Amniotic epithelial cell (primary cell): Measurements from ENCODE around the gene SLC17A7.
A peak's percentile ranks its signal among the peaks of the same experiment; 100 is the strongest.
"Not testable (repeated sequence)": the region's sequence is repeated elsewhere in the genome, so short reads cannot be mapped to it uniquely, and the experiment has no call there.

ENCODE experiments used
- DNase-seq: peaks from one replicate; pipeline ENCODE4 v3.0.0-alpha.2; 2010; ENCODE audit warnings: low read depth

The SLC17A7 gene

GRCh38 chr19:49441210-49441959 is at the start of gene SLC17A7:
Gene SLC17A7 (minus strand): TSS chr19:49441527. CDS start chr19:49441379, 148 bp downstream.
- no peak for DNase-seq

- no peak for DNase-seq
These were observed 49.1 kb upstream of the SLC17A7 start for GRCh38 chr19:49490287-49491029.

GRCh38 chr19:49489601-49490167 is 48.4 kb upstream of the SLC17A7 start:
- no peak for DNase-seq

- no peak for DNase-seq
These were observed 47.7 kb upstream of the SLC17A7 start for GRCh38 chr19:49488863-49489537.

GRCh38 chr19:49488046-49488862 is 46.9 kb upstream of the SLC17A7 start:
- DNase-seq: no peak

- DNase-seq: peak; percentile 97
These were observed 46.1 kb upstream of the SLC17A7 start, which contains the start of gene RPL13A for GRCh38 chr19:49487277-49488045. Gene RPL13A (plus strand): TSS chr19:49487608. CDS start chr19:49487630, 22 bp downstream.

GRCh38 chr19:49486710-49487276 is 45.5 kb upstream of the SLC17A7 start:
- no peak for DNase-seq

GRCh38 chr19:49486232-49486631 is 44.9 kb upstream of the SLC17A7 start:
- DNase-seq: no peak

GRCh38 chr19:49481020-49481683 is 39.8 kb upstream of the SLC17A7 start:
- DNase-seq: no peak

- DNase-seq: no peak
These were observed 38.8 kb upstream of the SLC17A7 start for GRCh38 chr19:49479975-49480628.

- DNase-seq: no peak
These were observed 34.9 kb upstream of the SLC17A7 start for GRCh38 chr19:49475995-49476880.

GRCh38 chr19:49475191-49475917 is 34.0 kb upstream of the SLC17A7 start:
- no peak for DNase-seq

GRCh38 chr19:49474542-49474924 is 33.2 kb upstream of the SLC17A7 start:
- no peak for DNase-seq

GRCh38 chr19:49473868-49474541 is 32.7 kb upstream of the SLC17A7 start, which contains the start of gene FLT3LG:
Gene FLT3LG (plus strand): TSS chr19:49474215. CDS start chr19:49474640, 425 bp downstream.
- DNase-seq: peak; percentile 54

- not testable (repeated sequence) for DNase-seq
These were observed 32.2 kb upstream of the SLC17A7 start for GRCh38 chr19:49473501-49473867.

GRCh38 chr19:49472936-49473335 is 31.6 kb upstream of the SLC17A7 start:
- DNase-seq: no peak

GRCh38 chr19:49470615-49470978 is 29.3 kb upstream of the SLC17A7 start:
- DNase-seq: no peak
